H1 (cell line): ENCODE data around the gene RNF225. TPM values are rescaled to one million over a fixed set of nuclear protein-coding genes. Genes with fewer than 3 reads are reported as not detected.

Experiments used
- CTCF ChIA-PET: fragments of 300-600 bp; sonication (Branson Sonifier 250); formaldehyde crosslinking; loops from one replicate; lab custom pipeline; 2021; ENCODE audit not compliant: partially characterized antibody; lab: Charles Lee
- POLR2A ChIA-PET: fragments of 300-600 bp; sonication (Branson Sonifier 250); formaldehyde crosslinking; loops from one replicate; lab custom pipeline; 2021; ENCODE audit warnings: inconsistent platforms; ENCODE audit not compliant: partially characterized antibody; lab: Charles Lee
- DNase-seq, 2 experiments: peaks; one replicate each; pipeline versions ENCODE4 v3.0.0 to v3.0.0-alpha.2; 2010 to 2022; ENCODE audit warnings: low spot score in 2 of 2, low read depth in 1 of 2, mixed read lengths in 1 of 2
- FAIRE-seq: peaks from 2 replicates; lab custom pipeline; 2011; peaks lifted over from hg19 to GRCh38; lab: Jason Lieb, UNC
- H2AFZ ChIP-seq: 2 replicates; pipeline ENCODE4 v1.8.1; 2012; ENCODE audit warnings: low read length, inconsistent platforms
- H2AK5ac ChIP-seq: 2 replicates; pipeline ENCODE4 v1.6.1; 2013; ENCODE audit warnings: low read depth, low read length
- H2BK120ac ChIP-seq: replicated peaks from 2 replicates; pipeline ENCODE3; 2013; ENCODE audit warnings: low read depth, low read length, inconsistent platforms
- H2BK12ac ChIP-seq: 2 replicates; pipeline ENCODE4 v1.6.1; 2013; ENCODE audit warnings: low read depth, low read length
- H2BK15ac ChIP-seq: 2 replicates; pipeline ENCODE4 v1.6.1; 2013; ENCODE audit warnings: low read length
- H2BK20ac ChIP-seq: 2 replicates; pipeline ENCODE4 v1.6.1; 2013; ENCODE audit warnings: low read length
- H2BK5ac ChIP-seq: 2 replicates; pipeline ENCODE4 v1.6.1; 2013; ENCODE audit warnings: low read depth, low read length
- H3K14ac ChIP-seq: 2 replicates; pipeline ENCODE4 v1.6.1; 2013; ENCODE audit warnings: inconsistent platforms; ENCODE audit not compliant: insufficient read length
- H3K18ac ChIP-seq: 2 replicates; pipeline ENCODE4 v1.6.1; 2013; ENCODE audit warnings: low read length; ENCODE audit errors: extremely low read depth
- H3K23ac ChIP-seq: 2 replicates; pipeline ENCODE4 v1.6.1; 2013; ENCODE audit warnings: inconsistent platforms; ENCODE audit not compliant: insufficient read length
- H3K23me2 ChIP-seq: 2 replicates; pipeline ENCODE4 v1.6.1; 2013; ENCODE audit warnings: low read depth, low read length
- H3K27ac ChIP-seq: 2 replicates; pipeline ENCODE4 v1.6.1; 2011; ENCODE audit warnings: low read depth, low read length, inconsistent platforms
- H3K27me3 ChIP-seq, 4 experiments: replicated peaks in 1 of 4; 1 replicate in 1 of 4; 2 replicates in 3 of 4; pipeline versions ENCODE4 v1.6.1 to v1.8.1; 2011 to 2013; ENCODE audit warnings: low read length in 3 of 4, mild to moderate bottlenecking in 3 of 4, inconsistent platforms in 2 of 4, mixed read lengths in 2 of 4, moderate library complexity in 1 of 4; ENCODE audit not compliant: control insufficient read depth in 3 of 4, insufficient read depth in 3 of 4; ENCODE audit errors: extremely low read depth in 1 of 4
- H3K36me3 ChIP-seq, 4 experiments: 2 replicates each; pipeline versions ENCODE4 v1.6.1 to v1.8.1; 2011 to 2013; ENCODE audit warnings: mild to moderate bottlenecking in 4 of 4, low read length in 3 of 4, moderate library complexity in 2 of 4, control low read depth in 1 of 4, inconsistent platforms in 1 of 4; ENCODE audit not compliant: insufficient read depth in 4 of 4, control insufficient read depth in 2 of 4
- H3K4ac ChIP-seq: replicated peaks from 2 replicates; pipeline ENCODE3; 2013; ENCODE audit warnings: low read length, low read depth, mixed read lengths, inconsistent platforms; ENCODE audit not compliant: insufficient read length
- H3K4me1 ChIP-seq, 4 experiments: replicated peaks in 1 of 4; 1 replicate in 1 of 4; 2 replicates in 3 of 4; pipeline versions ENCODE4 v1.6.1 to v1.8.1; 2011 to 2013; ENCODE audit warnings: low read length in 3 of 4, inconsistent platforms in 2 of 4, mixed read lengths in 1 of 4; ENCODE audit not compliant: insufficient read depth in 4 of 4, control insufficient read depth in 3 of 4
- H3K4me2 ChIP-seq, 2 experiments: 2 replicates each; pipeline versions ENCODE4 v1.6.1 to v1.8.1; 2011 to 2013; ENCODE audit warnings: low read depth in 2 of 2, low read length in 2 of 2, control low read depth in 1 of 2, inconsistent platforms in 1 of 2, mild to moderate bottlenecking in 1 of 2; ENCODE audit not compliant: insufficient read depth in 1 of 2
- H3K4me3 ChIP-seq, 4 experiments: fragments of 200-600, 300-600 bp in 1 of 4; sonication (generic), shearing (Covaris generic), sonication (Bioruptor Twin) in 1 of 4; 2 replicates each; pipeline versions ENCODE4 v1.5.1 to v1.8.1; 2011 to 2016; ENCODE audit warnings: low read length in 4 of 4, low read depth in 3 of 4, control low read depth in 2 of 4, inconsistent platforms in 2 of 4, mild to moderate bottlenecking in 2 of 4, mixed read lengths in 1 of 4, moderate library complexity in 1 of 4; ENCODE audit not compliant: insufficient read depth in 2 of 4; ENCODE audit errors: extremely low read depth in 1 of 4
- H3K56ac ChIP-seq: replicated peaks from 2 replicates; pipeline ENCODE3; 2013; ENCODE audit warnings: low read depth, mild to moderate bottlenecking, mixed read lengths, low read length, inconsistent platforms; ENCODE audit not compliant: insufficient read length
- H3K79me1 ChIP-seq: 2 replicates; pipeline ENCODE4 v1.6.1; 2013; ENCODE audit warnings: low read depth, low read length, control low read depth
- H3K79me2 ChIP-seq, 2 experiments: 2 replicates each; pipeline versions ENCODE4 v1.6.1 to v1.8.1; 2012 to 2013; ENCODE audit warnings: low read length in 2 of 2, mild to moderate bottlenecking in 2 of 2, inconsistent platforms in 1 of 2; ENCODE audit not compliant: insufficient read depth in 2 of 2, control insufficient read depth in 1 of 2
- H3K9ac ChIP-seq, 4 experiments: replicated peaks in 1 of 4; 1 replicate in 1 of 4; 2 replicates in 3 of 4; pipeline versions ENCODE4 v1.6.1 to v1.8.1; 2011 to 2013; ENCODE audit warnings: low read depth in 3 of 4, low read length in 3 of 4, control low read depth in 2 of 4, mild to moderate bottlenecking in 2 of 4, moderate library complexity in 2 of 4, inconsistent platforms in 1 of 4; ENCODE audit errors: extremely low read depth in 1 of 4
- H3K9me3 ChIP-seq, 2 experiments: 2 replicates each; pipeline versions ENCODE4 v1.6.1 to v1.8.1; 2012 to 2013; ENCODE audit warnings: mild to moderate bottlenecking in 2 of 2, moderate library complexity in 2 of 2, control low read depth in 1 of 2, inconsistent platforms in 1 of 2, low read depth in 1 of 2, low read length in 1 of 2, mixed read lengths in 1 of 2; ENCODE audit not compliant: insufficient read depth in 2 of 2
- H4K20me1 ChIP-seq, 2 experiments: replicated peaks in 1 of 2; 2 replicates each; pipeline versions ENCODE3 to v1.8.1; 2011 to 2013; ENCODE audit warnings: inconsistent platforms in 2 of 2, low read length in 2 of 2, mild to moderate bottlenecking in 1 of 2; ENCODE audit not compliant: insufficient read depth in 2 of 2, control insufficient read depth in 1 of 2
- H4K5ac ChIP-seq: 2 replicates; pipeline ENCODE4 v1.6.1; 2013; ENCODE audit warnings: low read length, low read depth, mixed read lengths, inconsistent platforms; ENCODE audit not compliant: insufficient read length
- H4K8ac ChIP-seq: 2 replicates; pipeline ENCODE4 v1.8.0; 2013; ENCODE audit warnings: mild to moderate bottlenecking, moderate library complexity, low read length, inconsistent platforms; ENCODE audit not compliant: insufficient read depth; ENCODE audit errors: extremely low read depth
- H4K91ac ChIP-seq: replicated peaks from 2 replicates; pipeline ENCODE3; 2013; ENCODE audit warnings: low read length, mixed read lengths, inconsistent platforms; ENCODE audit not compliant: insufficient read length
- ASH2L ChIP-seq: fragments of 200-600, 300-600 bp; sonication (generic); IDR thresholded peaks from one replicate; pipeline ENCODE4 v1.7.1; 2017; ENCODE audit warnings: low read length
- KDM5A ChIP-seq: fragments of 200-600 bp; IDR thresholded peaks from 2 replicates; pipeline ENCODE4 v1.7.1; 2012; ENCODE audit warnings: mild to moderate bottlenecking, low read length, inconsistent platforms, mixed read lengths
- MAFK ChIP-seq: IDR thresholded peaks from 2 replicates; pipeline ENCODE4 v1.6.1; 2012; ENCODE audit warnings: low read depth, mild to moderate bottlenecking, improper control_type of control experiment, low read length
- NANOG ChIP-seq: IDR thresholded peaks from 2 replicates; pipeline ENCODE4 v1.6.1; 2011; ENCODE audit warnings: low read length, low read depth, mild to moderate bottlenecking, inconsistent platforms; ENCODE audit not compliant: insufficient read depth, poor library complexity, severe bottlenecking
- PHF8 ChIP-seq: fragments of 200-600 bp; sonication (generic); conservative IDR thresholded peaks from 2 replicates; pipeline ENCODE4 v1.7.1; 2012; ENCODE audit warnings: low read depth, mild to moderate bottlenecking, inconsistent platforms, low read length, moderate library complexity
- RAD21 ChIP-seq, 2 experiments: IDR thresholded peaks in 1 of 2; conservative IDR thresholded peaks in 1 of 2; 2 replicates each; pipeline ENCODE4 v1.6.1; 2011; ENCODE audit warnings: low read depth in 2 of 2, low read length in 2 of 2, improper control_type of control experiment in 1 of 2, inconsistent platforms in 1 of 2, mild to moderate bottlenecking in 1 of 2, moderate library complexity in 1 of 2
- SIRT6 ChIP-seq: IDR thresholded peaks from one replicate; pipeline ENCODE4 v1.7.1; 2012; ENCODE audit warnings: low read length, inconsistent platforms
- SRF ChIP-seq: IDR thresholded peaks from 2 replicates; pipeline ENCODE4 v1.6.1; 2011; ENCODE audit warnings: mild to moderate bottlenecking, low read depth, low read length, moderate library complexity
- TAF7 ChIP-seq: optimal IDR thresholded peaks from 2 replicates; pipeline ENCODE3; 2011; ENCODE audit warnings: low read depth, mild to moderate bottlenecking, inconsistent platforms, low read length, moderate library complexity, borderline replicate concordance
- ZNF274 ChIP-seq: IDR thresholded peaks from 2 replicates; pipeline ENCODE4 v1.7.0; 2012; ENCODE audit warnings: low read length, borderline replicate concordance; ENCODE audit errors: extremely low read depth
- WGBS, 2 experiments: shearing (Covaris generic) in 1 of 2; methylation state at CpG; one replicate each; pipeline versions ENCODE4 v1.1.6 to v1.1.7; 2013 to 2015; ENCODE audit warnings: low lambda C conversion rate in 2 of 2, mixed read lengths in 2 of 2, inconsistent platforms in 1 of 2, low coverage in 1 of 2, missing lambda C conversion rate in 1 of 2; ENCODE audit not compliant: insufficient replicate concordance in 2 of 2, insufficient coverage in 1 of 2, insufficient read length in 1 of 2; ENCODE audit errors: extremely low coverage in 1 of 2, missing lambda C conversion rate in 1 of 2; 5-methylcytosine and 5-hydroxymethylcytosine counted together
- polyA plus RNA-seq, 7 experiments: library from polyadenylated mRNA; depleted of rRNA in 3 of 7; stranded (reverse) in 5 of 7; unstranded in 2 of 7; fragments of >200 nt in 5 of 7; fragments of 200-250 nt in 2 of 7; gene quantifications; 1 replicate in 5 of 7; 2 replicates in 1 of 7; 4 replicates in 1 of 7; pipeline versions ENCODE4 v1.2.1 to v1.2.3, GENCODE V29; 2011 to 2013; ENCODE audit warnings: missing spikeins in 2 of 7, mixed read lengths in 2 of 7
- total RNA-seq: library from RNA; stranded (reverse); fragmentation: NEBNext Ultra II Directional; extraction: Animal tissue kit (Norgen Biotek cat#: 25700); gene quantifications from 2 replicates; pipeline ENCODE4 v1.2.1, GENCODE V29; 2021

The RNF225 gene
- total and polyA plus RNA-seq, 2 of the 8 experiments (the other 6 are each of a cell fraction or from before 2014, with no cell fraction given): 0.17 to 1.0 TPM

DNA sequence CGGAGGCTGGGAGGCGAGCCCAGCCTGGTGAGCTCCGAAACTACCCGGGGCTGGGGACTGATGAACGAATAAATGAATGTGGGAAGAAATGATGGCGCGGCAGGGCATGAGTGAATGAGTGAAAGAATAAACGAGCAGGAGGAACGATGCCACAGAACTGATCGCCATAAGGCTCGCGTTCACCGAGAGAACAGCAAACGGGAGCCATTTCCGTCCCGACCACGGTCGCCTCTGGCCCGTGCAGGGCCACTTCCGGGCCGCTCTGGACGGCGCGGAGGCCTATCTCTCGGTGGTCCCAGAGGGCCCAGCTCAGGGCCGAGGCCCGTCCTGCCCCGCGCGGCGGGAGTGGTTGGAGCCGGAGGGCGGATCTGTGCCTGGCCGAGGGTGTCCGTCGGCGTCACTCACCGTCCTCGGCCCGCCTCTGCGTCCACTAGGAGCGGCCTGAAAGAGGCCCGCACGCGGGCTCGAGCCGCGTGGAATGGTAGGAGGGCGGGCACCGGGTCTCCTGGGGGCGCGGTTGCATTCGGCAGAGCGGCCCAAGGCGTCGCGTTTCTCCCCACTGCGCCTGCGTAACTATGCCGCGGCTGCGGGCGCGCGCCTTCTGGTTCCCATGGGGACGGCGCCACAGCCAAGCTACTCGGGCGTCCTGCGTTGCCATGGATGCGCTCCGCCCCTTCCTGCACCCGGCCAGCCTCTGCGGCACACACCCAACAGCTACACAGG, 33.0 kb upstream of the RNF225 start, which contains the start of gene ZNF497:
Gene ZNF497, minus strand, starts transcription at position 480 of the 723 bp plus-strand sequence. CDS start 5,116 bp downstream, outside the sequence.
- Histone ChIP-seq H3K9me3 (no peaks in the 10 kb centered on the region), H3K4me2 (peak within 1 kb of the TSS; percentile 73 to 94), H3K79me1 (no peaks in the 10 kb centered on the region), H3K18ac (peak within 1 kb of the TSS; percentile 99), H2BK15ac (peak within 1 kb of the TSS; percentile 76; the same call in 1 of the 2 replicates), H3K4me1 (peaks cover 0 to 8% (median 4%) of the 10 kb centered on the region in 4 experiments; a peak in 4 of 7 replicates), H3K23ac (no peak within 1 kb of the TSS), H3K79me2 (no peaks in the 10 kb centered on the region), H3K9ac (peak within 1 kb of the TSS; percentile 65 to 96 (median 95)), H2BK20ac (peak within 1 kb of the TSS; percentile 27; the same call in 1 of the 2 replicates), H4K8ac (peak within 1 kb of the TSS; percentile 99), H3K14ac (no peak within 1 kb of the TSS), H3K4me3 (peak within 1 kb of the TSS; percentile 80 to 97 (median 96)), H4K20me1 (no peaks in the 10 kb centered on the region), H3K56ac (peak within 1 kb of the TSS; percentile 87), H2BK120ac (peak within 1 kb of the TSS; percentile 69), H3K27ac (peak within 1 kb of the TSS; percentile 82), H2BK5ac (peak within 1 kb of the TSS; percentile 99), H2BK12ac (peak within 1 kb of the TSS; percentile 92), H4K91ac (peak within 1 kb of the TSS; percentile 97), H2AFZ (peak within 1 kb of the TSS; percentile 88; the same call in 1 of the 2 replicates), H3K36me3 (peaks cover 0 to 2% (median 0%) of the 10 kb centered on the region in 4 experiments; a peak in 2 of 8 replicates), H3K4ac (peak within 1 kb of the TSS; percentile 32), H3K23me2 (peaks cover 5% of the 10 kb centered on the region), H4K5ac (peak within 1 kb of the TSS; percentile 92), H2AK5ac (no peak within 1 kb of the TSS; the same call in 1 of the 2 replicates), H3K27me3 (no peaks in the 10 kb centered on the region)
- CTCF ChIA-PET: interaction anchor here (0.8 to 2.1 kb wide), 13 partner anchors 8 to 137 kb away, joined by 3 to 6 read pairs (median 4); no protein-coding TSS in a partner anchor
- no peak for FAIRE-seq
- peak; percentile 91 to 97 for DNase-seq
- POLR2A ChIA-PET: interaction anchor here (0.5 to 7.8 kb wide), 24 partner anchors 9 to 370 kb away, joined by 3 to 102 read pairs (median 5); partner anchors contain the start of genes A1BG, CHMP2A, RNF225 and RPS5
- 1% methylated on average over 62 of the region's 74 CpGs; no CpG with 5 or more reads in 1 of the 2 experiments for WGBS, 2 experiments
- TF ChIP-seq PHF8 (peak; percentile 91), MAFK (no peak), ASH2L (peak; percentile 73), NANOG (no peak), SIRT6 (no peak), SRF (peak; percentile 39; the same call in 1 of the 2 replicates), TAF7 (no peak), ZNF274 (no peak), KDM5A (peak; percentile 79; the same call in 1 of the 2 replicates), RAD21 (IDR thresholded peaks at IDR 0.05 in 1 of 2, conservative IDR thresholded peaks at IDR 0.05 in 1 of 2; ENCODE audit: low read depth in 2 of 2, low read length in 2 of 2) (no peak)
